Activated B cell treated with CpG ODN at 0.5 μM for 24 hours (primary cell): ENCODE data around the gene ASIC4. TPM values are rescaled to one million over a fixed set of nuclear protein-coding genes. Genes with fewer than 3 reads are reported as not detected.

Experiments
- ATAC-seq: fragments of 200-7000 bp; cut with Tn5 transposase; one replicate; pipeline ENCODE4 v1.10.0; 2021; ENCODE audit warnings: low read depth, mild to moderate bottlenecking, moderate library complexity
- CTCF ChIA-PET: fragments of 350-600 bp; sonication (Branson Sonifier 250); formaldehyde crosslinking; loops from one replicate; lab custom pipeline; 2021; ENCODE audit warnings: antibody characterized with exemption; lab: Charles Lee
- POLR2A ChIA-PET: fragments of 350-600 bp; sonication (Branson Sonifier 250); formaldehyde crosslinking; loops from one replicate; lab custom pipeline; 2021; ENCODE audit warnings: antibody characterized with exemption; lab: Charles Lee
- DNase-seq: peaks from one replicate; pipeline ENCODE4 v3.0.0; 2022
- H3K27ac Mint-ChIP-seq: one replicate; pipeline ENCODE4 v1.8.0; 2020; ENCODE audit warnings: mixed read lengths
- H3K27me3 Mint-ChIP-seq: one replicate; pipeline ENCODE4 v1.8.0; 2021; ENCODE audit warnings: mixed read lengths
- H3K36me3 Mint-ChIP-seq: one replicate; pipeline ENCODE4 v1.8.0; 2021; ENCODE audit warnings: low read depth, mixed read lengths
- H3K4me1 Mint-ChIP-seq: one replicate; pipeline ENCODE4 v1.8.0; 2021; ENCODE audit warnings: mixed read lengths
- H3K4me3 Mint-ChIP-seq: one replicate; pipeline ENCODE4 v1.8.0; 2020; ENCODE audit warnings: mild to moderate bottlenecking, mixed read lengths
- H3K9me3 Mint-ChIP-seq: one replicate; pipeline ENCODE4 v1.8.0; 2020; ENCODE audit warnings: mixed read lengths
- CTCF ChIP-seq: fragments of 200-600 bp; IDR thresholded peaks from one replicate; pipeline ENCODE4 v1.8.0; 2022; ENCODE audit warnings: antibody characterized with exemption, mild to moderate bottlenecking
- intact Hi-C: fragments of 100-400 bp; cut with micrococcal nuclease; formaldehyde crosslinking; loops from one replicate; pipeline ENCODE4 v1.15.1; 2024
- total RNA-seq: library from RNA; stranded (reverse); gene quantifications from 2 replicates; pipeline ENCODE4 v1.2.3, GENCODE V29; 2022

Gene ASIC4
- total RNA-seq, 1 donor from 2014 or later, result not detected

DNA sequence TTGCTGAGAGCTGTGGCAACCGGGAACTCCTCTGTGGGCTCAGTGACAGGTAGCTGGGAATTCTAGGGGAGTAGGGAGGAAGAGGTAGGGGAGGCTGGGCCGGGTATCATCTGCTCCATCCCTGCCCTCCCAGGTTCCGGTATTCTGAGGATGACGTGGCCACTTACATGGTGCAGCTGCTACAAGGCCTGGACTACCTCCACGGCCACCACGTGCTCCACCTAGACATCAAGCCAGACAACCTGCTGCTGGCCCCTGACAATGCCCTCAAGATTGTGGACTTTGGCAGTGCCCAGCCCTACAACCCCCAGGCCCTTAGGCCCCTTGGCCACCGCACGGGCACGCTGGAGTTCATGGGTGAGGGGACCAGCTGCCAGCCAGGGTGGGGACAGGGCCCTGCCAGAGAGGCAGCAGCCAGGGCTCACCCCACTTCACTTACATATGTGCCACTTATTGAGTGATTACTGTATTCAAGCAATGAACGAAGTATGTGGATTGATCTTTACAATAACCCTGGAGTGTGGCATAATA lies 23.6 kb upstream of the ASIC4 start:
- Mint-ChIP-seq H3K27me3 (peaks cover 51% of the 10 kb centered on the region), H3K27ac (no peak overlapping the region), H3K4me1 (peaks cover 2% of the 10 kb centered on the region), H3K9me3 (no peaks in the 10 kb centered on the region), H3K4me3 (no peak overlapping the region), H3K36me3 (no peaks in the 10 kb centered on the region)
- intact Hi-C loops, result loop anchor here (10.0 kb wide), 1 partner anchor 1714 kb away; no protein-coding TSS in a partner anchor
- POLR2A ChIA-PET, result no interaction called here
- DNase-seq, result no peak
- no peak for ATAC-seq
- TF ChIP-seq CTCF, result no peak
- CTCF ChIA-PET, result no interaction called here

DNA sequence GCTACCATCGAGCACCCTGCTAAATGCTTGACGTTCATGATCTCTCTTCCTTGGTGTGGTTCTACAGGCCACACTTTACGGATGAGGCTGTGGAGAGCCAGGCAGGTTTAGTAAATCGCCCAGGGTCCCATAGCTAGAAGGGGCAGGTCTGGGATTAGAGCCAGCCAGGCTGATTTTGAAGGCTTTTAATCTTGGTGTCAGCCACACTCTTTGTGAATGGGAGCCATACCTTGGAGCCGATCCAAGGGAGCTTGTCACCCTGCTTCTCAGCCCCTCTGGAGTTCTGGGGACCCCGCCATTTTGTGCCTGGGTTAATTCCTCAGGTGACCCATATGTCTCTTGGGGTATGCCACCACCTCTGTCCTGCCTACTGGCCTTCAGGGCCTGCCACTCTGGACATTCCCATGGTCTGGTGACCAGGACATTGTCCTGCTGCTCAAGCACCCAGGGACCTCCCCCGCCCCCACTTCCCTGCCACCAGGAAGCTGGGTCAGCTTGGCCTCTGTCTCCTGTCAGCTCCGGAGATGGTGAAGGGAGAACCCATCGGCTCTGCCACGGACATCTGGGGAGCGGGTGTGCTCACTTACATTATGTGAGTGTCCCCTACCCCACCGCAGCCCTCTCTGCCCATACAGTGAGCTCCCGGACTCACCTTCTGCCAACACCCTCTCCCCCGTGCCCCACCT lies 22.9 kb upstream of the ASIC4 start:
- H3K9me3 Mint-ChIP-seq, result no peaks in the 10 kb centered on the region
- POLR2A ChIA-PET, result no interaction called here
- no peak overlapping the region for H3K4me3 Mint-ChIP-seq
- H3K27me3 Mint-ChIP-seq, result peaks cover 48% of the 10 kb centered on the region
- H3K36me3 Mint-ChIP-seq, result no peaks in the 10 kb centered on the region
- DNase-seq (no peak), ATAC-seq (no peak)
- intact Hi-C loops, result loop anchor here (10.0 kb wide), 1 partner anchor 1713 kb away; no protein-coding TSS in a partner anchor
- H3K27ac Mint-ChIP-seq, result no peak overlapping the region
- peaks cover 6% of the 10 kb centered on the region for H3K4me1 Mint-ChIP-seq
- CTCF ChIA-PET, result interaction anchor here (5.7 kb wide), 1 partner anchor 39 kb away, joined by 63 read pairs; no protein-coding TSS in a partner anchor
- TF ChIP-seq CTCF, result no peak

- Mint-ChIP-seq H3K4me3 (no peak overlapping the region), H3K4me1 (peaks cover 14% of the 10 kb centered on the region), H3K27me3 (peaks cover 48% of the 10 kb centered on the region), H3K9me3 (no peaks in the 10 kb centered on the region), H3K36me3 (no peaks in the 10 kb centered on the region), H3K27ac (no peak overlapping the region)
- ChIA-PET CTCF (interaction anchor here (5.7 kb wide), 1 partner anchor 37 kb away, joined by 63 read pairs; no protein-coding TSS in a partner anchor), POLR2A (no interaction called here)
- ATAC-seq (no peak), DNase-seq (no peak)
- TF ChIP-seq CTCF, result no peak
- intact Hi-C loops, result loop anchor here (10.0 kb wide), 1 partner anchor 1712 kb away; no protein-coding TSS in a partner anchor
Observed at GRCh38 chr2:219492575-219492974, 21.7 kb upstream of the ASIC4 start.

- Mint-ChIP-seq H3K4me1 (peaks cover 16% of the 10 kb centered on the region), H3K36me3 (no peaks in the 10 kb centered on the region), H3K27ac (no peak overlapping the region), H3K4me3 (no peak overlapping the region), H3K27me3 (peaks cover 49% of the 10 kb centered on the region), H3K9me3 (no peaks in the 10 kb centered on the region)
- no peak for ATAC-seq
- ChIA-PET CTCF (interaction anchor here (5.7 kb wide), 1 partner anchor 37 kb away, joined by 63 read pairs; no protein-coding TSS in a partner anchor), POLR2A (no interaction called here)
- intact Hi-C loops, result loop anchor here (10.0 kb wide), 1 partner anchor 1712 kb away; no protein-coding TSS in a partner anchor
- DNase-seq, result no peak
- no peak for TF ChIP-seq CTCF
Observed at GRCh38 chr2:219493086-219493485, 21.2 kb upstream of the ASIC4 start.

GRCh38 chr2:219494952-219495530 lies 19.2 kb upstream of the ASIC4 start:
- ATAC-seq (no peak), DNase-seq (no peak)
- Mint-ChIP-seq H3K4me3 (no peak overlapping the region), H3K27ac (no peak overlapping the region), H3K27me3 (peaks cover 48% of the 10 kb centered on the region), H3K36me3 (peaks cover 4% of the 10 kb centered on the region), H3K9me3 (no peaks in the 10 kb centered on the region), H3K4me1 (peaks cover 31% of the 10 kb centered on the region)
- ChIA-PET POLR2A (interaction anchor here (1.2 kb wide), 1 partner anchor 35 kb away, joined by 3 read pairs; no protein-coding TSS in a partner anchor), CTCF (interaction anchor here (0.7 to 5.7 kb wide), 6 partner anchors 13 to 148 kb away, joined by 3 to 63 read pairs (median 4); partner anchors contain the start of gene STK11IP)
- TF ChIP-seq CTCF, result no peak
- intact Hi-C loops, result loop anchor here (1.0 to 10.0 kb wide), 4 partner anchors 11 to 1710 kb away; partner anchors contain the start of genes CNPPD1 and RETREG2
